ENCODE measurements around the gene CENPT. TPM values are rescaled to one million over a fixed set of nuclear protein-coding genes. Genes with fewer than 3 reads are reported as not detected.

CENPT gene
- total RNA-seq, 1 experiment from 2014 or later: 33.8 TPM

DNA sequence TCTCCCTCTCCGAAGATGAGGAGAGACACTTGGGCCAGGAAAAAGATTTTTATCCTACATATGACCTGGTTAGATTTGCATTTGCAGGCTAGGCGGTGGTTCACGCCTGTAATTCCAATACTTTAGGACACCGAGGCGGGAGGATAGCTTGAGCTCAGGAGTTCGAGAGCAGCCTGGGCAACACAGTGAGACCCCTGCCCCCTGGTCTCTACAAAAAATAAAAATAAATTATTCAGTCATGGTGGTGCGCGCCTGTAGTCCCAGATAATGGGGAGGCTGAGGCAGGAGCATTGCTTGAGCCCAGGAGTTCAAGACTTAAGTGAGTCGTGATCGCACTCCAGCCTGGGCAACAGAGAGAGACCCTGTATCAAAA is 13.3 kb downstream of the CENPT start:
- no peak overlapping the region for H3K27ac ChIP-seq
- peak overlapping the region; percentile 99 for H2AFZ ChIP-seq
- BruUV-seq (replicated peaks): no TSS peak
- no peak for DNase-seq
- intact Hi-C loops (cut with micrococcal nuclease; ENCODE audit: unreplicated experiment): no loop called here
- H3K4me1 ChIP-seq (replicated peaks; ENCODE audit: insufficient read depth): peaks cover 6% of the 10 kb centered on the region; the same call in 1 of the 2 replicates
- no peaks in the 10 kb centered on the region for H3K36me3 ChIP-seq (ENCODE audit: low read depth)
- peak overlapping the region; percentile 94 for H3K4me2 ChIP-seq
- ChIA-PET CTCF (interaction anchor here (0.5 to 0.7 kb wide), 2 partner anchors 15 to 311 kb away, joined by 3 read pairs; no protein-coding TSS in a partner anchor), POLR2A (ENCODE audit: unreplicated experiment) (interaction anchor here (0.7 kb wide), 1 partner anchor 99 kb away, joined by 3 read pairs; no protein-coding TSS in a partner anchor)
- no peak for TF ChIP-seq EZH2 (IDR thresholded peaks at IDR 0.05; ENCODE audit: low read depth)
- no peak for TF ChIP-seq CTCF (conservative IDR thresholded peaks at IDR 0.05)
- H3K9me2 ChIP-seq (ENCODE audit: insufficient read depth): no peaks in the 10 kb centered on the region
- no peaks in the 10 kb centered on the region for H4K20me1 ChIP-seq (ENCODE audit: insufficient read depth)
- no peaks in the 10 kb centered on the region for H3K27me3 ChIP-seq (ENCODE audit: insufficient read depth, low read depth)
- H3K79me2 ChIP-seq (ENCODE audit: low read depth): no peaks in the 10 kb centered on the region; the same call in 1 of the 2 replicates
- H3K9me3 ChIP-seq (ENCODE audit: insufficient read depth, low read depth): no peaks in the 10 kb centered on the region
- peak overlapping the region; percentile 97 for H3K4me3 ChIP-seq
- H3F3A ChIP-seq (ENCODE audit: insufficient read depth, low read depth): no peaks in the 10 kb centered on the region; the same call in 1 of the 2 replicates

- H3K4me3 ChIP-seq: peak overlapping the region; percentile 97
- no peaks in the 10 kb centered on the region; the same call in 1 of the 2 replicates for H3K79me2 ChIP-seq (ENCODE audit: low read depth)
- ChIA-PET POLR2A (ENCODE audit: unreplicated experiment) (interaction anchor here (0.7 kb wide), 1 partner anchor 99 kb away, joined by 3 read pairs; no protein-coding TSS in a partner anchor), CTCF (interaction anchor here (0.6 to 1.1 kb wide), 3 partner anchors 50 to 311 kb away, joined by 3 to 5 read pairs (median 3); partner anchors contain the start of genes NRN1L and PARD6A)
- H3K9me3 ChIP-seq (ENCODE audit: insufficient read depth, low read depth): no peaks in the 10 kb centered on the region
- no peaks in the 10 kb centered on the region; the same call in 1 of the 2 replicates for H3F3A ChIP-seq (ENCODE audit: insufficient read depth, low read depth)
- no peaks in the 10 kb centered on the region for H4K20me1 ChIP-seq (ENCODE audit: insufficient read depth)
- DNase-seq: peak; percentile 76 to 87
- H2AFZ ChIP-seq: peak overlapping the region; percentile 99
- H3K9me2 ChIP-seq (ENCODE audit: insufficient read depth): no peaks in the 10 kb centered on the region
- no peaks in the 10 kb centered on the region for H3K36me3 ChIP-seq (ENCODE audit: low read depth)
- TF ChIP-seq CTCF (conservative IDR thresholded peaks at IDR 0.05) (no peak), EZH2 (IDR thresholded peaks at IDR 0.05; ENCODE audit: low read depth) (no peak)
- intact Hi-C loops (cut with micrococcal nuclease; ENCODE audit: unreplicated experiment): no loop called here
- H3K4me2 ChIP-seq: peak overlapping the region; percentile 94
- no peaks in the 10 kb centered on the region for H3K27me3 ChIP-seq (ENCODE audit: insufficient read depth, low read depth)
- TSS peak; percentile 60 for BruUV-seq (replicated peaks)
- no peak overlapping the region for H3K27ac ChIP-seq
- peaks cover 6% of the 10 kb centered on the region; the same call in 1 of the 2 replicates for H3K4me1 ChIP-seq (replicated peaks; ENCODE audit: insufficient read depth)
Observed at GRCh38 chr16:67833415-67834241, 13.9 kb downstream of the CENPT start.

DNA sequence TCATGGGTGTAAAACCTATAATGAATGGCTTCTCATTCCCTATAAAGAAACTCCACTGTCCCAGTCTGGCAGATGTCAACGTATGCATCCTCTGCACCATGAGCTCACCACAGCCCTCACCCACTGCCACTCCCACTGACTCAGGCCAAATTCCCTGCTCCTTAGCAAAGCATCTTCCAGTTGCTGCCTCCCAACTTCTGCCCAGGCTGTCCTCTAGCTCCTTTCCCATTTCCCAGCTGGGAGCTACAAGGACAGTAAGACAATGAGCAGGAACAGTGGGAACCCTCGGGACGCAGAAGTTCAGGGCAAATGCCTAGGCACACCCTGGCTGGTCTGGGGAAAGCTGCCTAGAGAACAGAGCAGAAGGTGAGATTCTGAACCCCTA is 14.5 kb downstream of the CENPT start:
- Histone ChIP-seq H4K20me1 (ENCODE audit: insufficient read depth) (no peaks in the 10 kb centered on the region), H3K4me1 (replicated peaks; ENCODE audit: insufficient read depth) (peaks cover 6% of the 10 kb centered on the region; the same call in 1 of the 2 replicates), H3K27me3 (ENCODE audit: insufficient read depth, low read depth) (no peaks in the 10 kb centered on the region), H3K4me2 (peak overlapping the region; percentile 94), H3K79me2 (ENCODE audit: low read depth) (no peaks in the 10 kb centered on the region; the same call in 1 of the 2 replicates), H3K9me2 (ENCODE audit: insufficient read depth) (no peaks in the 10 kb centered on the region), H3K36me3 (ENCODE audit: low read depth) (no peaks in the 10 kb centered on the region), H3K27ac (no peak overlapping the region), H3K9me3 (ENCODE audit: insufficient read depth, low read depth) (no peaks in the 10 kb centered on the region), H3K4me3 (peak overlapping the region; percentile 97), H3F3A (ENCODE audit: insufficient read depth, low read depth) (no peaks in the 10 kb centered on the region; the same call in 1 of the 2 replicates), H2AFZ (peak overlapping the region; percentile 99)
- ChIA-PET CTCF (interaction anchor here (0.6 to 1.1 kb wide), 2 partner anchors 51 to 172 kb away, joined by 3 to 5 read pairs; partner anchors contain the start of genes NRN1L and PARD6A), POLR2A (ENCODE audit: unreplicated experiment) (no interaction called here)
- no TSS peak for BruUV-seq (replicated peaks)
- peak; percentile 12 to 49 for DNase-seq
- TF ChIP-seq EZH2 (IDR thresholded peaks at IDR 0.05; ENCODE audit: low read depth) (no peak), CTCF (conservative IDR thresholded peaks at IDR 0.05) (no peak)
- intact Hi-C loops (cut with micrococcal nuclease; ENCODE audit: unreplicated experiment): no loop called here

Measured in PC-9 (cell line).